Suppressor macrophage (primary cell): Measurements from ENCODE around the gene S1PR3.

Experiments
- DNase-seq, 4 experiments: peaks; one replicate each; pipeline ENCODE4 v3.0.0-alpha.2; 2020 to 2022

Gene S1PR3

DNA sequence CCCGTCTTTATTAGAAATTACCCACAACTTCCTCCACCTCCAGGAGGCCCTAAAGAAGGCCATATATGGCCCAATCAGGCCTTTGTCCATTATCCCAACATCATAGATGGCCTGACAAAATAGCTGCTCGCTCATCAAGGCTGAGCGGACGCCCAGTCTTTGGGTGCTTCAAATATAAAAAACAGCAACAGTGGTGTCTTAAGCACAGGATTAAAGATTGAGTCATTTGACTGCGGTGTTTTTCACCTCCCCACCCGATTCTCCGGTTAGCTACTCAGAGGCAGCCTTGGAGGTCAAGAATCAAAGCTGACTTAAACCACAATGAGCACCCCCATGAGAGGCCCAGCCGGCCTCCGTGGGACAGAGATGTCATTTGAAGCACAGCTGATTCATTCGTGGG is 18.8 kb downstream of the S1PR3 start:
- DNase-seq: no peak

DNA sequence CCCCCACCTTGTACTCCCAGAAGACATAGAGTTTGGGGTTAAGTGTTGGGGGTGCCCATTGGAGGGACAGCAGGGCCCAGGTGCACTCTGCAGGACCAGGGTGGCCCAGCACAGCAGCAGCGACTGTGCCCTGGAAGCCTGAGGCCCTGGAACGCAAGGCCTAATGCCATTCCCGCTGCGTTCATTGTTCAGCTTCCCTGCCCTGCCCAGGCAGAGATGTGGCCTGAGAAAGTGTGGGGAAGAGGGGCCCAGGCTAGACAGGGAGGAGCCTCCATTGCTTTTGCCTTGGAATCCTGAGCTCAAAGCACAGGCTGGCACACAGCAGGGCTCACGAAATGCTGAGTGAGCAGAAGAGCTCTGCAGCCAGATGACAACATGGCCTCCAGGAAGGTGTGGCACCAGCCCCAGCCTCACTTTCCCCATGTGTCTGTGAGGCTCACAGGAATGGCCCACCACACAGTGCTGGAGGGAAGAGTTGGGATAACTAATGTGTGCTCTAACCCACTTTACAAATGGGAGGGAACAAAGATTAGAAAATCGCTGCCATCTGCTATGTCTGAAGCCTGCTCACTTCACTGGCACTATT is 19.4 kb downstream of the S1PR3 start:
- no peak for DNase-seq

DNA sequence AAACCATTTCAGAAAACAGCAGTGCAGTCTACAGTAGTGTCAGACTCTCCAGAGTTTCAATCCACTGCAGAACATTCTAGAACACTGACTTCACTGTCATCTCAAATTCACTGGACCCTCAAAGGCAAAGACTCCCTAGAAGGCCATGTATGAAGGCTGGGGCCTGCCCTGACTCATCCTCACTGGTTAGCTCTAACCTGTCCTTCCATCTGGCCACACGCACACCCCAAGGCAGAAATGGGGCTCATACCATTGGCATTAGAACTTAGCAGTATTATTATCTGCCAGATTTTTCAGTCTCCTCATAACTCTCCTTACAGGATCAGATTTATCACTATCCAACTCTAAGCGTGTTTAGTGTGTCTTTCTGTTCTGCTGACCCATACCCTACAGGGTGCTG is 20.4 kb downstream of the S1PR3 start:
- DNase-seq: no peak

DNA sequence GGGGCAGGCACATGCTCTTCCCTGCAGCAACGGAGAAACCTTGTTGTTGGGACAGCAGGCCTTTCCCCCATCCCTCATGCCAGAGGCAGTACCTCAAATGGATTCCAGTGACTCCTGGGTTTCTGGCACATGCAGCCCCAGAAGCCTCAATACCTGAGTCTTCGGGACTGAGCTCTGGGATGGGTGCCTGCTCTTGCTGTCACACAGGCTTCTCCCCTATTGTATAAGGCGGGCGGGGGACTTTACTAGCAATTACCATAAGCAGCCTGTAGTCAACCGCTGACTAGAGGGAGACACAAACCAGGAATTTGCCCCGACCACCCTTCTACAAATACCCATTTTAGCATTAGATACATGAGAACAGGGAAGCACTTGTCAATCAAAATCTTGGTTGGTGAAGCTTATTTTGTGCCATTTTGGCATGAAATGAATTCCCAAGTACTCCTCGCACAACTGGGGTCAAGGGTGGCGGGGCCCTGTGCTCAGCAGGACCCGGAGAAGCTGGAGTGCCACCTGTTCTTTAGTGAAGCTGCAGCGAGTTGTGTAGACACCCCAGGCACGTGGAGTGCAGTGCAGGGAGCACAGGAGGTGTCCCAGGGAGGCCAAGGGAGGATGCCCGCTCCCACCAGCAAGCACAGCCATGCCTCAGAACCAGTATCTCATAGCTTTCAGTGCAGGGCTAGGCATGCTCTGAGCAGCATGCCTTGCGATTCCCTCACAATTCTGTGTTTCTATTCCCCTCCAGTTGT is 21.2 kb downstream of the S1PR3 start:
- DNase-seq: no peak

DNA sequence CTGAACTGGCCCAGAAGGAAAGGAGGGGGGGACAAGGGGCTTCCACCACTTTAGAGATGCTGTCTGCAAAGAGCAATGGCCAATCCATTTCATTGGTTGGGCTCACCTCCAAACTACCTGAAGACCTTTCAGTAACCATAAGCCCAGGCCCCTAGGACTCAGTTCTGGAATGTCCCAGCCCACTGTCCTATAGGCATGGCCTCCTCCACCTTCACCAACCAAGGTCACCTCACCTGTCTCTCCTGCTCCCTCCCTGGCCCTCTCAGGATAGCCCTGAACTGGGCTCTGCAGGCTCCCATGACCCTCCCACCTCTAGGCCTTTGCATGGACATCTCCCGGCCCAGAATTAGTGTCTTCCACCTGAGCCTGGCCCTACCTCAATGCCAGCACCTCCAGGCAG is 22.4 kb downstream of the S1PR3 start:
- no peak for DNase-seq

DNA sequence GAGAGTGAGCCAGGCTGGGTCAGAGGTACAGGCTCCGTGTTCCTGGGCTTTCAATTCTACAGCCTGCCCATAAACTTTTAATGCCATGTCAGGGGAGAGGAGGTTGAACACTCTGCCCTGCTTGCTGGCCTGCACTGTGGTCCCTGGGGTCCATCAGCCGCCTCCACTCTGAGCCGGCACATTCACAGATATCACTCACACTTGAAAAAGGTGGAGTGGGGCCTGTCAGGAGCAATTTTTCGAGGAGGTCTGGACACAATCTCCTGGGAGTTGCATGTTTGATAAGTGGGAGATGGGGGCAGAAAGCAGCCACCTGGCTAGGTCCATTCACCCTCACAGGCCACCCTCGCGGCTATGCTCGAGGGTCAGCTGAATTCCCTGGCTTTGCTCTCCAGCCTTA is 22.9 kb downstream of the S1PR3 start:
- no peak for DNase-seq

DNA sequence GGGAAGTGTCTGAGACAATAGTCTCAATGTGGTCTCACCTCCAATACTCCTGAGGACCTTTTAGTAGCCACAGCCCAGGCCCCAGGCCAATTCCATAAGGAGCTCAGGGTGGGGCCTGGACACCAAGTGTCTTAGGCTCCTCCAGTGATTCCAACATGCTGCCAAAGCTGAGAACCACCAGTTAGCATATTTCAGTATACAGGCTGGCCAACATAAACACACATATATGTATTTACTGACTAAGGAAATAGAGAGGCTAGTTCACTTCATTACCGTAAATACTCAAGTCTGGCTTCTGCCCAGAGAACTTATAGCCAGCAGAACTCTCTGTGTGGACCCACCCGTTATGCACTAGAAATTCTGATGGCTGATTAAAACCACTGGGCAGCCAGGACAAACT is 24.1 kb downstream of the S1PR3 start:
- DNase-seq: no peak

DNA sequence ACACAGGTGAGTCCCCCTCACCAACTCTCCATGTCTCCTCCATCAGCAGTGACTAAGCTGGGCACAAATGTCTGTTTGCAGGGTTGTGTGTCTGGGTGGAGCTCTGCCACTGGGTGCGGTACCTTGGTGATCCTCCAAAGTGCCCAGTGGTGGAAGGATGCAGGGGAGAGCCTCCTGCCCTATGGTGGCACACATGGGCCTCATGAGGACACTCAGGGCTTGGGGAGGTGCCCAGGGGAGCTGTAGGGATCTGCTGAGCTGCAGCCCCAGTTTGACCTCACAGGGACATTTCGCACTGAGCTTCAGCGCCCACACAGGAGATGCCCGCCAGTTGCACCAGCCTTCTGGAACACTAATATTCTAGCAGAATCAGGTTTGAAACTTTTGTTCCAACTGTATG is 29.5 kb downstream of the S1PR3 start:
- no peak for DNase-seq

DNA sequence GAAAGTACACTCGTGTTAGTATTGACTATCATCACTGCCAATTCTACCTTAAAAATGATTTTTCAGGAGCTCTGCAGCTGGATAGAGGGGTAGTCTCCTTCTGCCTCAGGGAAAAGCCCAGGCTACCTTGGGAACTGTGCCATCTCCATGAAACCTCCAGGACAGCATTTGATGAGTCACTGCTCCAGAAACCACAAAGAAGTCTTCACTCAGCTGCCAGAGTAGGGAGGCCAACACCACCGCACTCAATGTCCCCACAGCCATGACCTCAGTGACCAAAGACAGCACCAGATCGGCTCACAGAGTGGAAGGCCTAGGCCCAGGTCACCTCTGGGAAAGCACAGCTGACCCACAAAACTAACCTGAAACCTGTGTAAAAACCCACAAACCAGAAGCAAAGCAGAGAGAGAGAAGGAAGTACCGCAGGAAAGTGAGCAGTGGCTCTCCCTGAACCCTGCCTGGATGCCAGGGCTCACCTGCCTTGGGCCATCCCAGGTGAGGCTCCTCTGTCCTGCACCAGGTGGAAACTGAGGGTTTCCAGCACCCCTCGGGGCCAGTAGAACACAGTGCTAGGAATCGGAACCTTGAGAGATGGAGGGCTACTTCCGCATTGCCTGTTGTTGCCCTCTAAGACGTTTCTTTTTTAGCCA is 30.0 kb downstream of the S1PR3 start:
- DNase-seq: peak; percentile 29 to 42 (median 33)

DNA sequence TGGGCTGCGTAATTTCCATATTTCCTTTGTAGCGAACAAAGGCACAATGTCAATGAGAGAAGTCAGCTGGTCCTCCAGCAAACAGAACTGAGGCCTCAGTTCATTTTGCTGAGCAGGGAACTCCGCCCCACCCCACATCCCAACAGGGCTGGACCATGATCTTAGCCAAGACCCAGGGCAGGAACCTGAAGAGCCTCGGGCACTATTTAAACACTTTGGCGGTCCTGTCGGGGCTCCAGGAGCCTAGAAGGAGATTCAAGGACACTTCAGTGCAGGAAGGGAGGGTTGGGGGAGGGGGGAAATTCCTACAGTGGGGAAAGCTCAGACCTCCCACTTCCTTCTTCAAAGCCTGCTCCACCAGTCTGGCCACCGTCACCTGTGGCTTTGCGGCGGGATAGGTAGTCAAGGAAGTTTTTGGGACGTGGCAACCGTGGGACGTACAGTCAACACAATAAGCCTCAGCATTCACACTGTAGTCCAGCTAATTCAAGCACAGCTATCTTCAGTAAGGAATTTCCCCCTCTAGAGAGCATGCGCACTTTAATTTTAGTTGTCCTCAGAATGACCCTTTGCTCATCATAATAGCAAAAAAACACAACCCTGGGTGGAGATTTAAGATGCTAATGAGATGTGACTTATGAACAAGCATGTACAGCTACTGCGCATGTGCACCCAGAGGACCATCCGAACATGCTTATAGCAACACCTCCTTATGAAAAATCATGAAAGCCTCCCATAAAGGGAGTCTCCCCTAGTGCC is 30.9 kb downstream of the S1PR3 start:
- DNase-seq: no peak

DNA sequence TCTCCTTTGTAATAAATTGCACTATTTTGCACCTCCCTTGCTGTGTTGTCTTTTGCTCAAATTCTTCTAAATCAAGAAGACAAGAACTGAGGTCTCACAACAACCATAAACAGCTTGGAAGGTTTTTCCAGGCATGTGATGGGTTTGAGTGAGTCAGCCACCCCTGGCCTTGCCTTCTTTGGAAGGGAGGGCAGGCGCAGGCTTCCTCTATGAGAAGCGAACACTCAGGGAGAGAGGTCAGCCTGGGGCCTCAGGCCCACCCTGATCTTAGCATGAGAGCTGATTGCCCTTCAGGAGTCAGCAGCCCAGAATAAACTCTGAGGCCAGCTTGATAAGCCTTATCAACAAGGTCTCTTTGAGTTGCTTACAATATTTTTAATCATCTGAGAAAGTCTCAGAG is 31.6 kb downstream of the S1PR3 start:
- peak; percentile 24 to 63 (median 52) for DNase-seq

DNA sequence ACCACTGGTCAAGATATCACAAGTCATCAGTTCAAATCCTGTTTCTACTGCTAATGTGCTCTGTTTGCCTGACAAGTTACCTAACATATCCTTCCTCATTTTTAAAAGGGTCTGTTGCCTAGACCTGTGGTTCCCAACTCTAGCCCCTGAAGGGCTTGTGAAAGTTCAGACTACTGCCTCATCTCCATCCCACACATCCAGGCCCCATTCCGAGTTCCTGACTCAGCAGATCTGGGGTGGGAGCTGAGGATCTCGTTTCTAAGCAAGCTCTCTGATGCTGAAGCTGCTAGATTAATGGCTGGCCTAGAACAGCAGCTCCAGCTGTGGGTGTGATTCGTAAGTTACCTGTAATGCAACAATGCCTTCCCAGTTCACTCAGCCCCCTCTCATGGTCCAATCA is 32.5 kb downstream of the S1PR3 start:
- peak; percentile 27 to 62 (median 48) for DNase-seq

DNA sequence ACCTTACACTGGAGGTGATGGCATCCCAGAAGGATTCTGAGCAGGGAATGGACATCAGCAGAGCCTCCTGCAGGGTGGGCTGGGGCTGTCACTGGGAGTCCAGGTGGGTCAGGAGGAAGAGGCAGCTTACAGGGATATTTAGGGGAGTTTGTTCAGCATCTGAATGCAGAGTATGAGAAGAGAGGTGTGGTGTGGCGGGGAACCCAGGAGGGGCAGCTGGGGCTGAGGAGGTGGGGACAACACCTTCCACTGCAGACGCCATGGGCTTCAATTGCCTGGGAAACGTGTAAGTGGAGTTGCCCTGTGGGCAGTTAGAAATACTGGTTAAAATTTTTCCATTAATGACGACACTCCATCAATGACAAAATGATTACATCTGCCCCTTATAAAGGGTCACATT is 33.5 kb downstream of the S1PR3 start:
- DNase-seq: no peak

DNA sequence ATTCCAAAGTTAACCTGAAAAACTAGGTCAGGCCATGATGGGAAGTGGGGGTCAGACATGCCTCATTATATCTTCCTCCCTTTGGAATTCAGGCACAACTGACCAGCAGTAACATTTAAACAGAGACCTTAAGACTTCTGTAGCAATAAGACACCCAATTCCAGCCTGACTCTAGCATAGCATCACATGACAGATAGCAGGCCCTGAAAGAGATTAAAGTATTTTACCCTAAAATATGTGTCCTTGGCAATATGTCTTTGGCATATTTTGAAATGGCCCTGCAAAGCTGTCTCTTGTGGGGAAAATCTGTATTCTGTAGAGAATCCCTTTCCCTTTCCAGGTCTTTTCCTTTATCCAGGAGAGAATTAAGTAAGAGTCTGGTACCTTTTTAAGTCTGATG is 34.3 kb downstream of the S1PR3 start:
- DNase-seq: no peak

DNA sequence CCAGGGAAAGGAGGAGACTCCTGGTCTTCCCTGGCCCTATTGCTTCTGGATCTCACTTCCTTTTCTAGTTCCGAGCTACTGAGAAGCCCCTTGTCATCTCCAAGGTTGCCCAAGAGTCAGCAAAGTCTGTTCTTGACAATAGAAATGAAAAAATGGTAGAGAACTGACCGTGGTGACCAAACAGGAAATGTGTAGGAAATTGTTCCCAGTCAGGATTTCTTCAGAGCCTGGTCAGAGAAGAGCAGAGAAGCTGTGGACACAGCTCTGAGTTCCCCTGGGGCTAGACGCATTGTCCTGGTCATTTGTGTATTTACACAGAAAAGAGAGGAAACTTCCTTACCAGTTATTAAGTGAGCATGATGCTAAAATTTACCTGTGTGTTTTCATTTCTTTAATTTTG is 35.6 kb downstream of the S1PR3 start:
- DNase-seq: peak; percentile 62 to 83 (median 76)

DNA sequence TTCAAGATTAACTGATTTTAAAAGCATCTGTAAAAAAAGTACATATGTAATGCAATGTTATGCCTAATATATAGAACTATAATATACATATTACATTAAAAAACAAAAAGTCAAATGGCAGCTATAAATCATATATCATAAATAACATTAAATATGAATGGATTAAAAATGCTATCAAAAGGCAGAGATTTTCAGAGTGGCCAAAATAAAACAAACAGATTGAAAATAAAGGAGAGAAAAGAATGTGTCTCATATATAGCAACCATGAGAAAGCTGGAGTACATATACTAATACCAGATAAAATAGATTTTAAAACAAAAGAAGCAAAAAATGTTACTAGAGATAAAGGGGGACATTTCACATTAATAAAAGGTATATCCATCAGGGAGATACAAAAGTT is 38.5 kb downstream of the S1PR3 start:
- no peak for DNase-seq

DNA sequence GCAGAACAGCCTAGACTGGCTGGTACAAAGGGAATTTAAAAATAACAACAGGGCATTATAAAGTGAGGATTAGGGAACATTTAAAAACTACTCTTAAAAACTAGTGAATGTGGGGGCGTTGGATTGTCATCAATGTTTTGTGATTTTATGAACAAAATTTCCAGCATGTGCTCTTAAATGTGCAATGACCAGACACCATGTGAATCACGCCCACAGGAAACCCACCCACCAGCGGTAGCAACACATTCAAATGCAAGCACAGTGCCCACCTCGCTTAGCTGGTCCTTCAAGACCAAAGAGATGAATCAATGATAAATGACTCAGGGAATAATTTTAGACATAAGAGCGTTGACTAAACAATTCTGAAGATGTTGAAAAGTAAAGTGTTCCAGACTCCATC is 40.9 kb downstream of the S1PR3 start:
- DNase-seq: peak; percentile 35 to 57 (median 44)

DNA sequence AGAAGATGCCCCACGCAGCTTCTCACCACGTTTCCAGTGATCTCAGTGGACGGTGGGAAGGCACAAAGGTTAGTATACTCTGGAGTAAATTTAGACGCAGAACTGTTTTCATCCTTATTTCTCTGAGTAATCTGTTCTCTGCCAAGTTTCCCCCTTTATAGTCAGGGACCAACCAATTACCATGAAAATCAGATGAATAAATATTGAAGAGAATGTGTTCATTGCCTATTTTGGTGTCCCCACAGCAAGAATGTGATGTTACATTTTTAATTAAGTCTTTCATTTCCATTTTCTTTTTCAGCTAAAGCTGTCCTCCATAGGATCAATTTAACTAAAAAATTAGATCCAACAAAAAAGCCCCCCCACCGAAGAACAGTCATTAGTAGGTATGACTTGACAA is 41.4 kb downstream of the S1PR3 start:
- DNase-seq: no peak

DNA sequence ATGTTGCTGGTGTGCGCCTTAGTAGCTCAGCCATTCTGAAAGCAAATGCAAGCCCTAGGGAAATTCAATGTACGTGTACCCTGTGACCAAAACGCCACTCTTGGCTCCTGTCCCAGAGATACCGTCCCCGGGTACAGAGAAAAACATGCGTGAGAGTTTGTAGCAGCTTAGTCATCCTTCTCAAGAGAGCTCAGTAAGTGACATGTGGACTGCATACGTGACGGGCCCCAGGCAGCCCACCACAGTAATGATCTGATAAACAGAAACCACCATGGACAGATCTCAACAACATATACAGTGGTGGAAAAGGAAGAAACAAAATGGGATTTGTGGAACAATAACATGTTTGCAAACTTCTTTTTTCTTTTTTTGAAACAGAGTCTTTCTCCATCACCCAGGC is 45.1 kb downstream of the S1PR3 start:
- DNase-seq: peak; percentile 58 to 77 (median 62)

DNA sequence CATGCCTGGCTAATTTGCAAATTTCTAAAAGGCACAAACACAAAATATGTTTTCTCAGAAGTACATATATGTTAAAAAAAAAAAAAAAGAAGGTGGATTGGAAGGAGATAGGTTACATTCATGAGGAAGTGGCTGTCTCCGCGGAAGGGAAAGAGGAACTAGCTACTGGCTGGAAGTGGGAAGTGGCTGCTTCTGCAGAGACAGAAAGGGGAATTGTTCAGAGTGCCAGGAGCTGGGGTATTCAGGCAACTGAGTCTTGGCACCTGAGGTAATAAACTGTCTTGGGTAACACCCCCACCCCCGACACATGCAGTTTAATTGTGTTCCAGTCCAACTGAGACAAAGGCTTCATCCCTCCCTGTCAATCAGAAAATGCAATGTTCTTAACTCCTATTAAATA is 45.6 kb downstream of the S1PR3 start:
- peak; percentile 82 to 93 (median 88) for DNase-seq

DNA sequence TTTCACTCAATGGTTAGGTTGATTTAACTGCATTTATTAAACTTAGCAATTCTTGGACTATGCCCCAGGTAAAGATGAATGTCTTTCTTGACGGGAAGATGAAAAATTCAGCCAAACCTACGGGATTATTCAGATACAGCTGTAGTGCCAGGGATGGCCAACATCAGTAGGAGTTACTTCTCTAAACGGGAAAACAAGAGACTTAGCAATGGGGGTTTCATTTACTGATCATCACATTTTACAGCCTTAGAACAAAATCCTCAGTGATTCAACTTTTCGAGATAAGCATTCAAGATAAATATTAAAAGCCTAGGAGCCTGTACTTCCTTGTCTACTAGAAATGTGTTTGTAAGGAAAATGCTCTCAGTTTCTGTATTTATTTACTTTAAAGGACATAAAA is 46.1 kb downstream of the S1PR3 start:
- DNase-seq: peak; percentile 22 to 60 (median 46)

DNA sequence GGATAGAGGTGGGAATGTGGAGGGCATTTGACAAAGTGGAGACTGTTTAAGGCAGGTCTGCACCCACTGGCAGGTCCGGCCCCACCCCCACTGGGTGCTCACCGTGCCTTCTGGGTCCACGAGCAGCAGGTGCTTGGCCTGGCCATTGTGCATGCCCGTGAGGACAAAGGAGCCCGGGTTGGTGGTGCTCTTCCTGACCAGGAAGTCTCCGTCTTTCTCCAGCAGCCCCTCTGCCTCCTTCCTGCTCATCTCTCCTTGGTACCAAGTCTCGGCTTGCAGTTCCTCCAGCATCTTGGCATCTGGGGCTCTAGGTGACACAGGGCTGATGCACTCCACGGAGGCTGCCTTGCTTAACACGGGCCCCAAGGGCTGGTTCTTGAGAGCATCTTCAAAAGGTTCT is 46.6 kb downstream of the S1PR3 start:
- no peak for DNase-seq

DNA sequence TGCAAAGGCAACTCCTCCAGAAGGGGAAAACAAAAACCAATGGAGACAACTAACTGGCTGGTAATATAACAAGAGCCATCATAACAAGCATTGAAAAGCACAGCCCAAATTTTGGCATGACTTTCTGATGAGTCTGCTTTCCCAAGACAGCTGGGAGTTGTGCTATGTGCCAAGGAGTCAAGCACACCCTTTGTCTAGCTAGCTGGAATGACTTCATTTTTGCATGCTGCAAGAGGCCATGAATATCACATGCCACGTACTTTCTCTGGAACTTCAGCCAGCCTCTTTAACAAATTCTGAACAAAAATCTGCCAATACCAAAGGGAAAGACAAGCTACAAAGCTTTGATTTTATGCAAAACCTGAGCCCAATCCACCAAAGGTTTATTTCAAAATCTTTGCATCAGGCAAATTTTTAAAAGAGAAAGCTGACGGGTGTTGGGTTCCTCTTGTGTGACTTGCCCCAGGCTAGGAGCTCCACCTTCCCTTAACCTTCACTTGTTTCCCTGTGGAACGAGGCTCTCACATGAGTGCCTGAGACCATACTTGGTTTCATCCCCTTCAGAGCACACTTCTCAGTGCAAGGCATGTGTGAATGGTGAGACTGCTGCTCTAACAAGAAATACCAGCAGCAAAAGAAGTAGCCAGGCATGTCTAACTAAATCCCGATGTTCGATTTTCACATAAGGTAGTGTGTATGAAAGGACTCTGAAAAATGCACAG is 47.3 kb downstream of the S1PR3 start:
- peak; percentile 14 to 57 (median 46) for DNase-seq
